CD4-positive, alpha-beta T cell treated with Interleukin-15 for 4 hours (primary cell): Measurements from ENCODE around the gene PTPRN2.
"Not testable (repeated sequence)": the region's sequence is repeated elsewhere in the genome, so short reads cannot be mapped to it uniquely, and the experiment has no call there.

Source experiments
- DNase-seq: peaks from one replicate; pipeline ENCODE4 v3.0.0-alpha.2; 2020; ENCODE audit warnings: low spot score

Gene PTPRN2

GRCh38 chr7:157900556-157900955 lies 687.1 kb downstream of the PTPRN2 start:
- DNase-seq, result no peak

GRCh38 chr7:157900011-157900410 lies 687.6 kb downstream of the PTPRN2 start:
- DNase-seq, result no peak

- no peak for DNase-seq
Observed at GRCh38 chr7:157898802-157899505, 688.7 kb downstream of the PTPRN2 start.

GRCh38 chr7:157898261-157898660 lies 689.4 kb downstream of the PTPRN2 start:
- no peak for DNase-seq

- DNase-seq, result no peak
Observed at GRCh38 chr7:157897681-157898080, 689.9 kb downstream of the PTPRN2 start.

GRCh38 chr7:157896774-157897555 lies 690.7 kb downstream of the PTPRN2 start:
- DNase-seq, result no peak

- not testable (repeated sequence) for DNase-seq
Observed at GRCh38 chr7:157896376-157896675, 691.3 kb downstream of the PTPRN2 start.

GRCh38 chr7:157895520-157896375 lies 691.9 kb downstream of the PTPRN2 start:
- no peak for DNase-seq

GRCh38 chr7:157895098-157895497 lies 692.5 kb downstream of the PTPRN2 start:
- not testable (repeated sequence) for DNase-seq

- DNase-seq, result no peak
Observed at GRCh38 chr7:157893535-157894044, 694.0 kb downstream of the PTPRN2 start.

- DNase-seq, result no peak
Observed at GRCh38 chr7:157892751-157893523, 694.7 kb downstream of the PTPRN2 start.

- DNase-seq, result no peak
Observed at GRCh38 chr7:157890921-157891401, 696.7 kb downstream of the PTPRN2 start.

- DNase-seq, result no peak
Observed at GRCh38 chr7:157889480-157889879, 698.1 kb downstream of the PTPRN2 start.

- no peak for DNase-seq
Observed at GRCh38 chr7:157888579-157888978, 699.0 kb downstream of the PTPRN2 start.

GRCh38 chr7:157887400-157887799 lies 700.2 kb downstream of the PTPRN2 start:
- no peak for DNase-seq

- no peak for DNase-seq
Observed at GRCh38 chr7:157886711-157887110, 700.9 kb downstream of the PTPRN2 start.

- DNase-seq, result no peak
Observed at GRCh38 chr7:157886266-157886665, 701.4 kb downstream of the PTPRN2 start.

GRCh38 chr7:157885140-157885539 lies 702.5 kb downstream of the PTPRN2 start:
- DNase-seq, result no peak

- DNase-seq, result no peak
Observed at GRCh38 chr7:157884461-157885062, 703.1 kb downstream of the PTPRN2 start.

GRCh38 chr7:157881048-157881771 lies 706.4 kb downstream of the PTPRN2 start:
- DNase-seq, result no peak
